Measurements from ENCODE around the gene HTR2A. TPM values are rescaled to one million over a fixed set of nuclear protein-coding genes. Genes with fewer than 3 reads are reported as not detected.

The HTR2A gene
- total and polyA plus RNA-seq, 10 of the 15 experiments (the other 5 are each of a cell fraction or from before 2014, with no cell fraction given): not detected

- no peak overlapping the region for H3K4me3 ChIP-seq
Measured at GRCh38 chr13:46908501-46908900, 11.6 kb upstream of the HTR2A start.

More at GRCh38 chr13:46908501-46908900, 11.6 kb upstream of the HTR2A start:
- intact Hi-C loops (cut with micrococcal nuclease; ENCODE audit: unreplicated experiment): no loop called here
- H3K27ac ChIP-seq (ENCODE audit: control insufficient read depth, insufficient read depth): no peak overlapping the region
- no peaks in the 10 kb centered on the region for H3K4me1 ChIP-seq (ENCODE audit: control insufficient read depth, insufficient read depth, low read length)
- no peaks in the 10 kb centered on the region for H3K9me3 ChIP-seq (replicated peaks; ENCODE audit: control insufficient read depth, insufficient read depth, low read length)
- no TSS peak for BruUV-seq (replicated peaks)
- peaks cover 0 to 3% of the 10 kb centered on the region in 2 experiments; a peak in 1 of 4 replicates for H3K27me3 ChIP-seq (replicated peaks in 1 of 2; ENCODE audit: control insufficient read depth in 2 of 2, insufficient read depth in 2 of 2, low read length in 1 of 2)
- ChIA-PET SMC1A (ENCODE audit: uncharacterized antibody, unreplicated experiment) (no interaction called here), CTCF (no interaction called here), POLR2A (no interaction called here), RAD21 (ENCODE audit: unreplicated experiment) (no interaction called here)
- FAIRE-seq (no peak), DNase-seq (ENCODE audit: low read depth, low spot score) (no peak), ATAC-seq (no peak)
- H3K9ac ChIP-seq (ENCODE audit: control insufficient read depth, insufficient read depth, low read length): no peak overlapping the region
- in situ Hi-C loops (cut with MboI): no loop called here
- H3K36me3 ChIP-seq (ENCODE audit: control insufficient read depth in 2 of 2, insufficient read depth in 2 of 2, low read length in 1 of 2): no peaks in the 10 kb centered on the region
- no peaks in the 10 kb centered on the region for H3K79me2 ChIP-seq (ENCODE audit: control insufficient read depth, insufficient read depth, low read length)
- 3% methylated on average over 2 of the region's 2 CpGs for WGBS (ENCODE audit: insufficient coverage, insufficient replicate concordance, low lambda C conversion rate, missing lambda C conversion rate)
- H2AFZ ChIP-seq (ENCODE audit: control insufficient read depth, low read depth, low read length): no peak overlapping the region
- H3K4me2 ChIP-seq (ENCODE audit: control insufficient read depth, insufficient read depth): no peak overlapping the region
- TF ChIP-seq HCFC1 (IDR thresholded peaks at IDR 0.05; ENCODE audit: low read length) (no peak), ATF7 (IDR thresholded peaks at IDR 0.05; ENCODE audit: low read depth) (no peak), YY1 (IDR thresholded peaks at IDR 0.05; ENCODE audit: low read depth, low read length) (no peak), PAX5 (IDR thresholded peaks at IDR 0.05; ENCODE audit: borderline replicate concordance, low read depth, low read length) (no peak), NRF1 (conservative IDR thresholded peaks at IDR 0.05; ENCODE audit: low read depth, low read length) (no peak), GABPA (IDR thresholded peaks at IDR 0.05; ENCODE audit: low read depth) (no peak), CREM (IDR thresholded peaks at IDR 0.05; ENCODE audit: low read depth) (no peak), WRNIP1 (IDR thresholded peaks at IDR 0.05; ENCODE audit: borderline replicate concordance, low read depth, low read length) (no peak), JUNB (IDR thresholded peaks at IDR 0.05) (no peak), IKZF2 (IDR thresholded peaks at IDR 0.05) (no peak), IKZF1 (conservative IDR thresholded peaks at IDR 0.05) (no peak), ZBTB40 (IDR thresholded peaks at IDR 0.05; ENCODE audit: borderline replicate concordance) (no peak), NR2C2 (IDR thresholded peaks at IDR 0.05; ENCODE audit: borderline replicate concordance, control insufficient read depth, insufficient read length, low read depth) (no peak), FOXK2 (IDR thresholded peaks at IDR 0.05) (no peak), SMAD1 (IDR thresholded peaks at IDR 0.05; ENCODE audit: low read depth, partially characterized antibody) (no peak)
- TF ChIP-seq, protein P1, sequence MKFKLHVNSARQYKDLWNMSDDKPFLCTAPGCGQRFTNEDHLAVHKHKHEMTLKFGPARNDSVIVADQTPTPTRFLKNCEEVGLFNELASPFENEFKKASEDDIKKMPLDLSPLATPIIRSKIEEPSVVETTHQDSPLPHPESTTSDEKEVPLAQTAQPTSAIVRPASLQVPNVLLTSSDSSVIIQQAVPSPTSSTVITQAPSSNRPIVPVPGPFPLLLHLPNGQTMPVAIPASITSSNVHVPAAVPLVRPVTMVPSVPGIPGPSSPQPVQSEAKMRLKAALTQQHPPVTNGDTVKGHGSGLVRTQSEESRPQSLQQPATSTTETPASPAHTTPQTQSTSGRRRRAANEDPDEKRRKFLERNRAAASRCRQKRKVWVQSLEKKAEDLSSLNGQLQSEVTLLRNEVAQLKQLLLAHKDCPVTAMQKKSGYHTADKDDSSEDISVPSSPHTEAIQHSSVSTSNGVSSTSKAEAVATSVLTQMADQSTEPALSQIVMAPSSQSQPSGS (IDR thresholded peaks at IDR 0.05; ENCODE audit: low read length): no peak
- no peaks in the 10 kb centered on the region for H4K20me1 ChIP-seq (ENCODE audit: control insufficient read depth, insufficient read depth)

Data from GM12878 (cell line).